ENCODE measurements around the gene TEX11.
"Not testable (repeated sequence)": the region's sequence is repeated elsewhere in the genome, so short reads cannot be mapped to it uniquely, and the experiment has no call there.

Gene TEX11

DNA sequence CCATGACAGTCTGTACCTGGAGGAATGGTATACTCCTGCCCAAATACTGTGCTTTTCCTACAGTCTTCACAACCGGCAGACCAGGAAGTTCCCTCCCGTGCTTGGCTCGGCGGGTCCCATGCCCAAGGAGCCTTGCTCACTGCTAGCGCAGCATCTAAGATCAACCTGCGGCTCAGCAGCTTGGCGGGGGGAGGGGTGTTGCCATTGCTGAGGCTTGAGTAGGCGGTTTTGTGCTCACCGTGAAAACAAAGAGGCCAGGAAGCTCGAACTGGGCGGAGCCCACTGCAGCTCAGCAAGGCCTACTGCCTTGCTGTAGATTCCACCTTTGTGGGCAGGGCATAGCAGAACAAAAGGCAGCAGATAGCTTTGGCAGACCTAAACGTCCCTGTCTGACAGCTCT, 152.7 kb downstream of the TEX11 start:
- no peak for DNase-seq

DNA sequence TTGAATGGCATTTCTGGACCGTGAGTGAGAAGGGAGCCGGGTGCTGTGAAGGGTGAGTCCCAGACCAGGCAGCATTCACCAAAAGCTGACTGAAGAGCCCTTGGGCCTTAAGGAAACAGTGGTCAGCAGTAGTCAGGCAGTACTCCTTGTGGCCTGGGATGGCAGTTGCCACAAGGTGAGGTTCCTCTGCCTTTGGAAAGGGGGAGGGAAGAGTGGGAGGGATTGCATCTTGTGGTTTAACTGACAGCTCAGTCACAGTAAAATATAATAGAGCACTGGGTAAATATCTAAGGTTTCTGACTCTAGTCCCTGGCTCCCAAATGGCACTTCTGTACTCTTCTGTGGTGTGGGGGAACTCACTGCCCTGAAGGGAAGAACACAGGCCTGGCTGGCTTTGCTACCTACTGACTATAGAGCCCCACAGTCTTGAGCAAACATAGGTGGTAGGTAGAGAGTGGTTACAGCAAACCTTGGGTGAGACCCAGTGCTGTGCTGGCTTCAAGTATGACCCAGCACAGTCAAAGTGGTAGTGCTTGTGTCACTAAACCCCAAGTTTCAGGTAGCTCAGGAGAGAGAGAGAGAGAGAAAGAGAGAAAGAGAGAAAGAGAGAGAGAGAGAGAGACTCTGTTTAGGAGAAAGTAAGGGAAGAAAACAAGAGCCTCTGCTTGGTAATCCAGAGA, 154.2 kb downstream of the TEX11 start:
- DNase-seq: peak in 1 of 2 donors; percentile 2

DNA sequence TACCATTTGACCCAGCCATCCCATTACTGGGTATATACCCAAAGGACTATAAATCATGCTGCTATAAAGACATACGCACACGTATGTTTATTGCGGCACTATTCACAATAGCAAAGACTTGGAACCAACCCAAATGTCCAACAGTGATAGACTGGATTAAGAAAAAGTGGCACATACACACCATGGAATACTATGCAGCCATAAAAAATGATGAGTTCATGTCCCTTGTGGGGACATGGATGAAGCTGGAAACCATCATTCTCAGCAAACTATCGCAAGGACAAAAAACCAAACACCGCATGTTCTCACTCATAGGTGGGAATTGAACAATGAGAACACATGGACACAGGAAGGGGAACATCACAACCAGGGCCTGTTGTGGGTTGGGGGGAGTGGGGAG, 174.7 kb downstream of the TEX11 start:
- DNase-seq: not testable (repeated sequence)

DNA sequence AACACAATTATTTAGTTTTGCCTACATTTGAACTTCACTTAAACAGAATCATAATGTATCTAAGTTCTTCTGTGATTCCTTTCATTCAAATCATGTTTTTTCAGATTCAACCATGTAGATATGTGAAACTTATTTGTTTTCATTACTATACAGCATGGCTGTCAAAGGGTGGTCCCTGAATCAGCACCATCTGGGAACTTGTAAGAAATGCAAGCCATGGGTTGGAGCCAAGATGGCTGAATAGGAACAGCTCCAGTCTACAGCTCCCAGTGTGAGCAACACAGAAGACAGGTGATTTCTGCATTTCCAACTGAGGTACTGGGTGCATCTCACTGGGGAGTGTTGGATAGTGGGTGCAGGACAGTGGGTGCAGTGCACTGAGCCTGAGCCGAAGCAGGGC, 180.6 kb downstream of the TEX11 start:
- DNase-seq: not testable (repeated sequence)

DNA sequence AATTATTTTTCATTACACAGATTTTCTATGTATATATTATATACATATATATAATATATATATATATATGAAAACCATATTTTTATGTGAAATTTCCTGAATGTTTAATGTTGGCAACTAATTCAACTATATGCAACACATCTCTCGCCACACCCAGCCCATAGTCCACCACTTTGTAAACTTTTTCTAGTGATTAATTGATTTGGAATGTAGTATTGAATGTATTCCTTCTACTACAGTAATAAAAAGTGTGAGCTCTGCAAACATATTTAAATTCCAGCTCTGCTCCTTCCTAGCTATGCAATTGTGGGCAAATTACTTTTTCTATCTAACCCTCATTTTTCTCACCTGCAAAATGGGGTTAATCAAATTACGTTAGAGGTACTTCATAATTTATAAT, 187.8 kb downstream of the TEX11 start:
- DNase-seq: no peak

DNA sequence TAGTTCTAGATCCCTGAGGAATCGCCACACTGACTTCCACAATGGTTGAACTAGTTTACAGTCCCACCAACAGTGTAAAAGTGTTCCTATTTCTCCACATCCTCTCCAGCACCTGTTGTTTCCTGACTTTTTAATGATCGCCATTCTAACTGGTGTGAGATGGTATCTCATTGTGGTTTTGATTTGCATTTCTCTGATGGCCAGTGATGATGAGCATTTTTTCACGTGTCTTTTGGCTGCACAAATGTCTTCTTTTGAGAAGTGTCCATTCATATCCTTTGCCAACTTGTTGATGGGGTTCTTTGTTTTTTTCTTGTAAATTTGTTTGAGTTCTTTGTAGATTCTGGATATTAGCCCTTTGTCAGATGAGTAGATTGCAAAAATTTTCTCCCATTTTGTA, 197.2 kb downstream of the TEX11 start:
- DNase-seq: not testable (repeated sequence)

DNA sequence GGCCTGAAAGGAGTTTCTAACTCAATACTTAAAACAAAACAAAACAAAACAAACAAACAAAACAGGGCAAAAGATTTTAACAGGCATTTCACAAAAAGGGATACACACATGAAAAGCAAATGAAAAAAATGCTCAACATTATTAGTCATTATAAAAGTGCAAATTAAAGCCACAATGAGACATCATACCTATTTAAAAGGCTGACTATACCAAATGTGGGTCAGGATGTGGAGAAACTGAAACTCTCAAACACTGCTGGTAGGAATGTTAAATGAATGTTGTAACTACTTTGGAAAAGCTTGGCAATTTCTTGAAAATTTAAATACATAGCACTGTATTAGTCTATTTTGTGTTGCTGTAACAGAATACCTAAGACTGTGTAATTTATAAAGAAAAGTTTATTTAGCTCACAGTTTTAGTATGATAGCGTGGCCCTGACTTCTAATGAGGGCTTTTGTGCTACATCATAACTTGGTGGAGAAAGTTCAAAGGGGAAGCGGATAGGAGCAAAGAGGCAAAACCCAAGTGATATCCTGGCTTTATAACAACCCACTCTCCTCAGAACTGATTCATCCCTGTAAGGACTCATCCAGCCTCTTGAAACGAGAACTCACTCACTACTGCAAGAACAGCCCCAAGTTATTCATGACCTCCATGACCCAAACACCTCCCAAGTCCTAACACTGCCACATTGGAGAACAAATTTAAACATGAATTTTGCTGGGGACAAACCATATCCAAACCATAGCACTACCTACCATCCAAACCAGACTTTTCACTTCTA, 214.0 kb downstream of the TEX11 start:
- DNase-seq: no peak

DNA sequence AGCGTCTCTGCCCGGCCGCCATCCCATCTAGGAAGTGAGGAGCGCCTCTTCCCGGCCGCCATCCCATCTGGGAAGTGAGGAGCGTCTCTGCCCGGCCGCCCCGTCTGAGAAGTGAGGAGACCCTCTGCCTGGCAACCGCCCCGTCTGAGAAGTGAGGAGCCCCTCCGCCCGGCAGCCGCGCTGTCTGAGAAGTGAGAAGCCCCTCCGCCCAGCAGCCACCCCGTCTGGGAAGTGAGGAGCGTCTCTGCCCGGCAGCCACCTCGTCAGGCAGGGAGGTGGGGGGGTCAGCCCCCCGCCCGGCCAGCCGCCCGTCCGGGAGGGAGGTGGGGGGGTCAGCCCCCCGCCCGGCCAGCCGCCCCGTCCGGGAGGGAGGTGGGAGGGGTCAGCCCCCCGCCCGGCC, 229.1 kb downstream of the TEX11 start:
- DNase-seq: not testable (repeated sequence)

DNA sequence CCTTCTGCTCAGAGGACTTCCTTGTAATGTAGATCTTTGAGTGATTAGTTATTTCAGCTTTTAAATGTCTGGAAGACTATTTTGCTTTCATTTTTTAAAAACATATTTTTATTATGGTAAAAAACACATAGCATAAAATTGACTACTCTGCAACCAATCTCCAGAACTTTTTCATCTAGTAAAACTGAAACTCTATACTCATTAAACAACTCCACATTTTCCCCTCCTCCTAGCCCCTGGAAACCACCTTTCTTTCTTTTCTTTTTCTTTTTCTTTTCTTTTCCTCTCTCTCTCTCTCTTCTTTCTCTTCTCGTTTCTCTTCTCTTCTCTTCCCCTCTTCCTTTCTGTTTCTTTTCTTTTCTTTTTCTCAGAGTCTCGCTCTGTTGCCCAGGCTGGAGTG, 233.2 kb downstream of the TEX11 start:
- no peak for DNase-seq

DNA sequence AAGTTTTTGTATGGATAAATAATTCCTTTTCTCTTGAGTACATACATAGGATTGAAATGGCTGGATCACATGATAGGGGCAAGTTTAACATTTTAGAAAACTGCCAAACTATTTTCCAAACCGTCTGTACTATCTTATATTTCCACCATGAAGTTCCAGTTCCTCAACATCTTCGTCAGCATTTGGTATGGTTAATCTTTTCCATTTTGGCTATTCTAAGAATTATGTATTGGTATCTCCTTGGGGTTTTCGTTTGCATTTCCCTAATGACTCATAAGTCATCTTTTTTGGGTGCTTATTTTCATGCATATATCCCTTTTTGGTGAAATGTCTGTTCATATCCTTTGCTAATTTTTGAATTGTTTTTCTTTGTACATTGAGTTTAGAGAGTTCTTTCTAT, 236.2 kb downstream of the TEX11 start:
- no peak for DNase-seq

DNA sequence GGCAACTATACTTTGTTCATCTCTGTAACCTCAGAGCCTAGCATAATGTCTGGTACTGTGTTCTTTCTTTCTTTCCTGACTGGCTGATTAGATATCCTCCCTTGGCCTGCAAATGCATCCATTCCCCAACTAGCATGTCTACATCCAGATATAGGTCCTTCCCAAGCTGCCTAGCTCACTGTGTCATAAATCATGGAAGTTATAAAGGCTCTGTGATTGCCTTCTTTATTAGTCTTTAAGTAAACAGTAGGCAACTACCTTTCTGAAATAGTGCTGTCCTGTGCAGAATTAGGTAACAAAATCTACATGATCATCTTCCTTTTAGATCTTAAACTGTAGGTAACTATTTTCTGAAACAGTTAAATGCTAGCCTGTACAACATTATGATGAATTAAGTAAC, 239.4 kb downstream of the TEX11 start:
- no peak for DNase-seq

DNA sequence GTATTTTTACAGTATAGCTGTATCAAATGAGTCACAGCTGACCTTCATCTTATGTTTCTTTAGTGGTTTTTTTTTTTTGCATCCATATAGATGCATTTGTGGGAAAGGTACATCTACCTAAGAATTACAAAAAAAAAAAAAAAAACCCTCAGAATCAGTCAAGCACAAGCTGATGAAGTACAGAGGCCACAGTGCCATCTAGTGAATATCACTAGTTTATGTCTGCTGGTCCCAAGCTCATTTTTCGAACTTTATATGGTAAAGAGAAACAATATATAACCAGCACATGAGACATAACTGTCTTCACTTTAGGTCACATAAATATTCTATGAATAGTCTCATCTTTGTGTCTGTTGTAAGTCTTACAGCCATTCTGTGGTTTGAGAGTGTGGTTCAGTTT, 243.8 kb downstream of the TEX11 start:
- DNase-seq: peak; percentile 2 to 3

DNA sequence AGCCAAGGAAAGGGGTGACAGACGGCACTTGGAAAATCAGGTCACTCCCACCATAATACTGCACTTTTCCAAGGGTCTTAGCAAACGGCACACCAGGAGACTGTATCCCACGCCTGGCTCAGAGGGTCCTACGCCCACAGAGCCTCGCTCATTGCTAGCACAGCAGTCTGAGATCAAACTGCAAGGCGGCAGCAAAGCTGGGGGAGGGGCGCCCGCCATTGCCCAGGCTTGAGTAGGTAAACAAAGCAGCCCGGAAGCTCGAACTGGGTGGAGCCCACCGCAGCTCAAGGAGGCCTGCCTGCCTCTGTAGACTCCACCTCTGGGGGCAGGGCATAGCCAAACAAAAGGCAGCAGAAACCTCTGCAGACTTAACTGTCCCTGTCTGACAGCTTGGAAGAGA, 247.4 kb downstream of the TEX11 start:
- DNase-seq: not testable (repeated sequence)

DNA sequence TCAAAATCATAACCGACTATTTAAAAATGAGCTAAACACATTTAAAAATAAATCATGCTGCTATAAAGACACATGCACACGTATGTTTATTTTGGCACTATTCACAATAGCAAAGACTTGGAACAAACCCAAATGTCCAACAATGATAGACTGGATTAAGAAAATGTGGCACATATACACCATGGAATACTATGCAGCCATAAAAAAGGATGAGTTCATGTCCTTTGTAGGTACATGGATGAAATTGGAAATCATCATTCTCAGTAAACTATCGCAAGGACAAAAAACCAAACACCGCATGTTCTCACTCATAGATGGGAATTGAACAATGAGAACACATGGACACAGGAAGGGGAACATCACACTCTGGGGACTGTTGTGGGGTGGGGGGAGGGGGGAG, 251.0 kb downstream of the TEX11 start:
- not testable (repeated sequence) for DNase-seq

DNA sequence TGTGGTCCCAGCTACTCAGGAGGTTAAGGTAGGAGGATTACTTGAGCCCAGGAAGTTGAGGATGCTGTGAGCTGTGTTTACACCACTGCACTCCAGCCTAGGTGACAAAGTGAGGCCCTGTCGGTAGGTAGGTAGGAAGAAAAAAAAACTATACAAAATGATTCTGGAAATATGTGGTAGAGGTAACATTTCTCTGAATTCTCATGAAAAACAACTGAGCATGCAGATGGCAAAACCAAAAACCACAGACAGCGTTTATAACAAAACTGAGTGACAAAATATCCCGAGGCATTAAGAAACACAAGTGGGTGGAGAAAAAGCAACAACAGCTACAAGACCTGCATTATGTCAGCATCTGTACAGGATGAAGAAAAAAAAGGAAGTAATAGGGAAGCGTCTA, 252.2 kb downstream of the TEX11 start:
- peak; percentile 21 to 48 for DNase-seq

DNA sequence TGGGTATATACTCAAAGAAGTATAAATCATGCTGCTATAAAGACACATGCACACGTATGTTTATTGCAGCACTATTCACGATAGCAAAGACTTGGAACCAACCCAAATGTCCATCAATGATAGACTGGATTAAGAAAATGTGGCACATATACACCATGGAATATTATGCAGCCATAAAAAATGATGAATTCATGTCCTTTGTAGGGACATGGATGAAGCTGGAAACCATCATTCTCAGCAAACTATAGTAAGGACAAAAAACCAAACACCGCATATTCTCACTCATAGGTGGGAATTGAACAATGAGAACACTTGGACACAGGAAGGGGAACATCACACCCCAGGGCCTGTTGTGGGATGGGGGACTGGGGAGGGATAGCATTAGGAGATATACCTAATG, 260.6 kb downstream of the TEX11 start:
- DNase-seq: not testable (repeated sequence)

DNA sequence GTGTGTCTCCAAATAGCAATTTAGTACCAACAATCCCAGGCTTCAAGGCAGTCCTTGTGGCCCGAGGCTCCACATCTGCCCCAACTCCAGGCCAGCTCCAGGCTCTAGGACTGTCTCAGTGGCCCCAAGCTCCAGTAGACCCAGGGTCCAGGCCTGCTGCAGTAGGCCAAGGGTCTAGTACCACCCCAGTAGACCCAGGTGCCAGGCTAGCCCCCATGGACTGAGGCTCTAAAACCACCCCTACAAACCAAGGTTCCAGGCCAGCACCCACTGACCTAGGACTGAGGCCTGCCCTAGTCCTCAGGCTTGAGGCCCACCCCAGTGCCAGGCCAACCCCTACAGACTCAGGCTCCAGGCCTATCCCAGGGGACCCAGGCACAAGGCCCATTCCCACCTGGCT, 272.3 kb downstream of the TEX11 start:
- no peak for DNase-seq

DNA sequence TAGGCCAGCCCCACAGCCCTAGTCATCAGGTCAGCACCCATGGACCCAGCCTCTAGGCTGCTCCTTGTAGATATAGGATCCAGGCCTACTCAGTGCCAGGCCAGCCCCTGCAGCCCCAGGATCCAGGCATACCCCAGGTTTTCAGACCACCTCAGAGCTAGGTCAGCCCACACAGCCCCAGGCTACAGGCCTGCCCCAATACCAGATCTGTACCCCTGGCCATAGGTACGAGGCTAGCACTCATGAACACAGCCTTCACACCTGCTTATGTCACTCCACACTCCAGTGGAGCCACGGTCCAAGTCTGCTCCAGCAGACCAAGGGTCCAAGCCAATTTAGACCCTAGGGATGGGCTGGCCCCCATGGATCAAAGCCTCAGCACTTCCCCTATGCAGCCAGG, 272.8 kb downstream of the TEX11 start:
- no peak for DNase-seq

DNA sequence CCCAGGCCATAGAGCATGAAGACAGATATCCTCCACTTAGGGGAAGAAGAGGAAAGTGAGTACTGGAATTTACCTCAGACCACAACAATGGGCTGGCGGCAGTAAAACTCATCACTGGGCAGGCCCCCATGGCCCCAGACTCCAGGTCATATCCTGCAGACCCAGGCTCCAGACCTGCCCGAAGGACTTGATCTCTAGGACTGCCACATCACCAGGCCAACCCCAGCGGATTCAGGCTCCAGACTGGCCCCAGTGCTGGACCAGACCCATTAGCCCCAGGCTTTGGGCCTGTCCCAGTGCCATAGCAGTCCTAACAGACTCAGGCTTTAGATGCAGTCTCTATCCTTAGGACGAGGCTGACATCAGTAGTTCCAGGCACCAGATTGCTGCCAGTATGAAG, 273.3 kb downstream of the TEX11 start:
- no peak for DNase-seq

DNA sequence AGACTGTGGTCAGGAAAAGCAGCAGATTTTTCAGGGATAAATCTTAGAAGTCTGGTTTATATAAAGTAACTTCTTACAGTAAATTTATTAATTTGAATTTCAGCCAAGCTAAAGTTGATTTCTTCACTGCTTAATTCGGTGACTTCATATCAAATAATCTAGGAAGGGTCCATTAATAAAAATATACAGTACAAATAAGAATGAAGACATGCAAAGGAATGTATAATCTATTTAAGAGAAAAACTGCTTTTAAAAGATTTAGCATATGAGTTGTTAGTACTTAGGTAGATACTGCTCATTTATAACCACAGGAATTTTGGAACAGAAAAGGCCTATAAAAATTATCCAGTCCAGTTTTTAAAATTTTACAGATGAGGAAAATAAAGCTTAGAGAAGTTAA, 286.8 kb downstream of the TEX11 start:
- DNase-seq: no peak

DNA sequence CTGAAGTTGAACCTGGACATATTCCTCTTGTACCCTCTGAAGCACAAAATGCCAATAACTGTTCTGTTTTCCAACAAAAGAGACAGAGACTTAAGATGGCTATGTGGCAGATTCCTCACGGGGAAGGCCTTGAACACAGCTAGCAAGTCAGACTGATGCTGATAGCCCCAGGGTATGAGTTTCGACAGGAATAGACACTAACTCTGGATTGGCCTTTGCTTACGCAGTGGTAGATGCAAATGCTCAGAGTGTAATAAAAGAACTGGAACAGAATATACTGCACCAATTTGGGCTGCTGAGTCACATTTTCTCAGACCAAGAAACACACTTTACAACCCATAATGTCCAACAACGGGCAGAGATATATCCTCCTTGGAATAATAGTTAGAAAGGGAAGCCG, 290.0 kb downstream of the TEX11 start:
- no peak for DNase-seq

DNA sequence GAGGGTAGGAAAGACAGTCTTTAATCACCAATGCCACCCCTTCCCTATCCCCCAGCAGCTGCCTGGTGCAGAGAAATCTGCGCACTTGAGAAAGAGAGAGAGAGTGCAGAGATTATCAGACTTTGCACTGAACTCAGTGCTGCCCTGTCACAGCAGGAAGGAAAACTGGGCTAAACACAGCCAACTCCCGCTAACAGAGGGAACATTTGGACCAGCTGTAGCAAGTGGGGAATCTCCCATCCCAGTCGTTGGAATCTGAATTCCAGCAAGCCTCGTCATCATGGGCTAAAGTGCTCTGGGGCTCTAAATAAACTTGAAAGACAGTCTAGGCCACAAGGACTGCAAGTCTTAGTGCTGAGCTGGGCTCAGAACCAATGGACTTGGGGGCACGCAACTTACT, 295.2 kb downstream of the TEX11 start:
- DNase-seq: no peak

DNA sequence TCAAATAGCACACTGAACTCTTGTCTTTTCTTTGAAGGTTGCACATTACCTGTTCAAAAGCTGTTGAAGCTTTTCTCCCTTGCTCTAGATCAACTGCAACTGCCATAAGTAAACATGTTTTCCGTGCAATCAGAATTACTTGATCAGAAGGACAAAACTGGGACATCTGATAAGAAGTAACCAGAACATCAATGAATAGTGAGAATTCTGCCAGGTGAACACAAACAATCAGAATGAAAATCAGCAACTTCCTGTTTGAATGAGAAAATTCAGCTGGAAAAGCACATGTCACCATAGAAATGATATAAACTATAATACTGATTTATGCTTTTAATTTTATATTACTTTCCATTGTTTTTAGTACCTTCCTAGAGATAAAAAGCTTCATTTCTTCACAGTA, 303.2 kb downstream of the TEX11 start:
- DNase-seq: no peak

DNA sequence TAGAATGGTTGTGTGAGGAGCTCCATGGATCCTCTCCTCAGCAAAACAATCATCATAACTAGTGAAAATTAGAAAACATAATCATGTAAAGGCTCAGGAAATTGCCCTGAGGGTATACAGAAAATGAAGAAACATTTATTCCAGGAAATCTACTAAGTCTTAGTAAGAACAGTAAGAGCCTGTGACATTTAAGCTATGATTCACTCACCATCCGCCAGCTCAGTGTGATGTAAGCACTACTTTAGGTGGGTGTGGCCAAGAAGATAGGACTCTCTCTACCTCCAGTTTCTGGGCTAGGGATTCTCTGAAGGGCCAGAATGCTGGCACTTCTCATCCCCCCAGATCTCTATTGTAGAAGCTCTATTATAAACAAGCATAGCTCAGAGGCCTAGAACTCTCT, 316.4 kb downstream of the TEX11 start:
- DNase-seq: peak; percentile 23 to 51
